K562 (cell line): ENCODE results near the gene CDC37. TPM values are rescaled to one million over a fixed set of nuclear protein-coding genes. Genes with fewer than 3 reads are reported as not detected.
A peak's percentile ranks its signal among the peaks of the same experiment; 100 is the strongest.
"Not testable (repeated sequence)": the region's sequence is repeated elsewhere in the genome, so short reads cannot be mapped to it uniquely, and the experiment has no call there.

ENCODE experiments used
- ATAC-seq: fragments of 200-7000 bp; cut with Tn5 transposase; 3 replicates; pipeline ENCODE4 v1.9.1; 2020; ENCODE audit warnings: moderate library complexity
- BruUV-seq: library from RNA; stranded (reverse); fragments of 400-500 nt; replicated peaks from 2 replicates; lab custom pipeline; 2021; lab: Mats Ljungman, UMichigan
- CTCF ChIA-PET: fragments of 300-600 bp; formaldehyde crosslinking; extraction: SDS; loops from one replicate; lab custom pipeline; 2021; ENCODE audit warnings: low intra/inter-chr PET ratio; lab: Yijun Ruan, JAX
- POLR2A ChIA-PET: fragments of 300-600, 350-650 bp; sonication (Branson Sonifier 250); formaldehyde crosslinking; extraction: SDS; loops from one replicate; lab custom pipeline; 2021; ENCODE audit warnings: antibody characterized with exemption, inconsistent platforms; lab: Yijun Ruan, JAX
- DNase-seq, 4 experiments: peaks; one replicate each; pipeline versions ENCODE4 v3.0.0 to v3.0.0-alpha.2; 2011 to 2018; ENCODE audit warnings: low spot score in 3 of 4, mixed read lengths in 3 of 4; ENCODE audit errors: extremely low read depth in 1 of 4
- FAIRE-seq: peaks from 2 replicates; lab custom pipeline; 2011; peaks lifted over from hg19 to GRCh38; lab: Jason Lieb, UNC
- H2AFZ ChIP-seq: 2 replicates; pipeline ENCODE4 v1.6.0; 2011; ENCODE audit warnings: low read depth, low read length, control low read depth, inconsistent platforms
- H3K27ac ChIP-seq: fragments of 200-600 bp; 3 replicates; pipeline ENCODE4 v1.8.0; 2011; ENCODE audit warnings: low read depth, mild to moderate bottlenecking, control low read depth, inconsistent platforms, low read length, moderate library complexity, mixed read lengths; ENCODE audit errors: extremely low read depth
- H3K27me3 ChIP-seq, 2 experiments: fragments of 300-600 bp in 1 of 2; 2 replicates in 1 of 2; 3 replicates in 1 of 2; pipeline versions ENCODE4 v1.6.0 to v1.8.0; 2011; ENCODE audit warnings: inconsistent platforms in 2 of 2, low read length in 2 of 2, mild to moderate bottlenecking in 1 of 2, mixed read lengths in 1 of 2, moderate library complexity in 1 of 2; ENCODE audit not compliant: control insufficient read depth in 2 of 2, insufficient read depth in 2 of 2
- H3K36me3 ChIP-seq: fragments of 300-600 bp; 3 replicates; pipeline ENCODE4 v1.8.0; 2011; ENCODE audit warnings: mild to moderate bottlenecking, low read length, inconsistent platforms; ENCODE audit not compliant: control insufficient read depth, insufficient read depth
- H3K4me1 ChIP-seq, 2 experiments: fragments of 200-600 bp in 1 of 2; replicated peaks in 1 of 2; 2 replicates in 1 of 2; 3 replicates in 1 of 2; pipeline versions ENCODE4 v1.5.1 to v1.8.0; 2011; ENCODE audit warnings: inconsistent platforms in 2 of 2, low read length in 2 of 2, mild to moderate bottlenecking in 1 of 2, mixed read lengths in 1 of 2, moderate library complexity in 1 of 2; ENCODE audit not compliant: control insufficient read depth in 2 of 2, insufficient read depth in 2 of 2
- H3K4me2 ChIP-seq: 2 replicates; pipeline ENCODE4 v1.6.1; 2011; ENCODE audit warnings: low read length, control low read depth, inconsistent platforms, mixed read lengths; ENCODE audit not compliant: insufficient read depth
- H3K4me3 ChIP-seq: fragments of 200-600 bp; sonication (generic), shearing (Covaris generic); 2 replicates; pipeline ENCODE4 v1.5.1; 2016; ENCODE audit warnings: control low read depth, inconsistent platforms
- H3K79me2 ChIP-seq: fragments of 200-600 bp; 3 replicates; pipeline ENCODE4 v1.8.0; 2011; ENCODE audit warnings: low read length, inconsistent platforms; ENCODE audit not compliant: control insufficient read depth, insufficient read depth
- H3K9ac ChIP-seq, 2 experiments: 2 replicates each; pipeline versions ENCODE4 v1.6.0 to v1.6.1; 2011; ENCODE audit warnings: low read depth in 2 of 2, low read length in 2 of 2, control low read depth in 1 of 2, inconsistent platforms in 1 of 2, mild to moderate bottlenecking in 1 of 2, mixed read lengths in 1 of 2; ENCODE audit not compliant: insufficient read depth in 1 of 2
- H3K9me1 ChIP-seq: one replicate; pipeline ENCODE4 v1.6.0; 2011; ENCODE audit warnings: inconsistent platforms, mild to moderate bottlenecking, low read length, moderate library complexity; ENCODE audit not compliant: control insufficient read depth, insufficient read depth
- H3K9me3 ChIP-seq: replicated peaks from 2 replicates; pipeline ENCODE4 v1.5.1; 2011; ENCODE audit warnings: low read depth, low read length, inconsistent platforms; ENCODE audit not compliant: control insufficient read depth, insufficient read depth
- H4K20me1 ChIP-seq: replicated peaks from 2 replicates; pipeline ENCODE4 v1.6.1; 2011; ENCODE audit warnings: low read length, inconsistent platforms, mixed read lengths; ENCODE audit not compliant: control insufficient read depth, insufficient read depth
- KDM1A ChIP-seq, 2 experiments: fragments of 450-650 bp; IDR thresholded peaks; 2 replicates each; pipeline ENCODE4 v1.6.1; 2016; ENCODE audit warnings: mild to moderate bottlenecking in 2 of 2
- PHF21A ChIP-seq: fragments of 450-650 bp; IDR thresholded peaks from 2 replicates; pipeline ENCODE4 v1.6.1; 2017; ENCODE audit warnings: low read depth, borderline replicate concordance
- ZBTB17 ChIP-seq: fragments of 450-650 bp; formaldehyde crosslinking; IDR thresholded peaks from 2 replicates; pipeline ENCODE4 v1.4.0; 2020; ENCODE audit warnings: mild to moderate bottlenecking
- ZNF23 ChIP-seq: fragments of 250-450 bp; sonication (Bioruptor Pico); IDR thresholded peaks from 2 replicates; pipeline ENCODE4 v1.4.0; 2020; ENCODE audit warnings: mild to moderate bottlenecking
- WGBS: fragments of 100-300 bp; shearing (Covaris generic); methylation state at CpG from one replicate; pipeline ENCODE4 v1.1.6; 2016; ENCODE audit warnings: low coverage, mixed read lengths; ENCODE audit not compliant: insufficient coverage; ENCODE audit errors: missing lambda C conversion rate; 5-methylcytosine and 5-hydroxymethylcytosine counted together
- in situ Hi-C: fragments of 300-500 bp; cut with MboI; formaldehyde crosslinking; loops from 4 replicates; pipeline ENCODE4 v1.15.0; 2018; ENCODE audit warnings: inconsistent platforms, mixed read lengths
- intact Hi-C: fragments of 100-400 bp; cut with micrococcal nuclease; formaldehyde crosslinking; loops from 2 replicates; pipeline ENCODE4 v1.14.2; 2022
- polyA plus RNA-seq, 8 experiments: library from polyadenylated mRNA; depleted of rRNA in 4 of 8; stranded (reverse) in 5 of 8; unstranded in 3 of 8; fragments of >200 nt; fragmentation: Nextera tagmentation in 2 of 8; fragmentation: Illumina TruSeq in 1 of 8; extraction: Ambion mirVana in 2 of 8; extraction: Trizol in 1 of 8; gene quantifications; 2 replicates each; pipeline versions ENCODE4 v1.2.1 to v1.2.3, GENCODE V29; 2011 to 2014; ENCODE audit warnings: inconsistent platforms in 1 of 8, missing spikeins in 1 of 8
- total RNA-seq, 7 experiments: library from RNA; depleted of rRNA in 6 of 7; stranded (reverse); fragments of >200 nt in 6 of 7; fragmentation: Illumina TruSeq in 2 of 7; extraction: Trizol in 2 of 7; gene quantifications; 2 replicates each; pipeline versions ENCODE4 v1.2.1 to v1.2.3, GENCODE V29; 2011 to 2021; ENCODE audit warnings: low replicate concordance in 1 of 7
- TF ChIP-seq, protein P1 (sequence below), 2 experiments: fragments of 150-350 bp in 1 of 2; IDR thresholded peaks; 2 replicates each; pipeline ENCODE4 v1.6.1; 2012 to 2016; ENCODE audit warnings: low read depth in 2 of 2, low read length in 2 of 2, mild to moderate bottlenecking in 1 of 2, moderate library complexity in 1 of 2
- TF ChIP-seq, protein P2 (sequence below), 2 experiments: fragments of 450-650 bp; IDR thresholded peaks; 2 replicates each; pipeline ENCODE4 v1.6.1; 2016

Gene CDC37
- total and polyA plus RNA-seq, 9 of the 15 experiments (the other 6 are each of a cell fraction or from before 2014, with no cell fraction given) = 6.6 to 538 (median 227) TPM

DNA sequence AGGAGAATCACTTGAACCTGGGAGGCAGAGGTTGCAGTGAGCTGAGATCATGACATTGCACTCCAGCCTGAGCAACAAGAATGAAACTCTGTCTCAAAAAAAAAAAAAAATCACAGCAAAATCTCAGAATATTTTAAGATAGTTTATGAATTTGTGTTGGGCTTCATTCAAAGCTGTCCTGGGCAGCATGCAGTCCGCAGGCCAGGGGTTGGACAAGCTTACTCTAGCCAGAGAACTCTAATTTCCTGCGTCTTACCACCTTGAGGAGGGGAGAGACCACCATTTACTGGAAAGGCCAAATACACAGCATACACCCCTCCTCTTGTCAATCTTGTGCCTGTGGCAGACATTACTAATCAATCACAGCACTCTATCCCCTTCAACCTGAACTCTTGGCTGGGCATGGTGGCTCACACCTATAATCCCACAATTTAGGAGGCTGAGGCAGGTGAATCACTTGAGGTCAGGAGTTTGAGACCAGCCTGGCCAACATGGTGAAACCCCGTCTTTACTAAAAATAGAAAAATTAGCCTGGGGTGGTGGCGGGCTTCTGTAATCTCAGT lies 36.3 kb downstream of the CDC37 start:
- H3K36me3 ChIP-seq = peaks cover 82% of the 10 kb centered on the region
- peak in 1 of 4 experiments; percentile 14 for DNase-seq
- in situ Hi-C loops, H2AFZ ChIP-seq, intact Hi-C loops, H3K4me3 ChIP-seq, FAIRE-seq, H3K4me1 ChIP-seq, H3K4me2 ChIP-seq, ATAC-seq, H4K20me1 ChIP-seq, H3K9ac ChIP-seq, BruUV-seq, H3K27me3 ChIP-seq, H3K79me2 ChIP-seq, H3K9me1 ChIP-seq, H3K27ac ChIP-seq, H3K9me3 ChIP-seq: not testable (repeated sequence)
- POLR2A ChIA-PET = interaction anchor here (1.8 kb wide), 1 partner anchor 13 kb away, joined by 9 read pairs; the partner anchor contains the start of gene TYK2
- WGBS = 100% methylated on average over 4 of the region's 4 CpGs
- TF ChIP-seq, protein P1, sequence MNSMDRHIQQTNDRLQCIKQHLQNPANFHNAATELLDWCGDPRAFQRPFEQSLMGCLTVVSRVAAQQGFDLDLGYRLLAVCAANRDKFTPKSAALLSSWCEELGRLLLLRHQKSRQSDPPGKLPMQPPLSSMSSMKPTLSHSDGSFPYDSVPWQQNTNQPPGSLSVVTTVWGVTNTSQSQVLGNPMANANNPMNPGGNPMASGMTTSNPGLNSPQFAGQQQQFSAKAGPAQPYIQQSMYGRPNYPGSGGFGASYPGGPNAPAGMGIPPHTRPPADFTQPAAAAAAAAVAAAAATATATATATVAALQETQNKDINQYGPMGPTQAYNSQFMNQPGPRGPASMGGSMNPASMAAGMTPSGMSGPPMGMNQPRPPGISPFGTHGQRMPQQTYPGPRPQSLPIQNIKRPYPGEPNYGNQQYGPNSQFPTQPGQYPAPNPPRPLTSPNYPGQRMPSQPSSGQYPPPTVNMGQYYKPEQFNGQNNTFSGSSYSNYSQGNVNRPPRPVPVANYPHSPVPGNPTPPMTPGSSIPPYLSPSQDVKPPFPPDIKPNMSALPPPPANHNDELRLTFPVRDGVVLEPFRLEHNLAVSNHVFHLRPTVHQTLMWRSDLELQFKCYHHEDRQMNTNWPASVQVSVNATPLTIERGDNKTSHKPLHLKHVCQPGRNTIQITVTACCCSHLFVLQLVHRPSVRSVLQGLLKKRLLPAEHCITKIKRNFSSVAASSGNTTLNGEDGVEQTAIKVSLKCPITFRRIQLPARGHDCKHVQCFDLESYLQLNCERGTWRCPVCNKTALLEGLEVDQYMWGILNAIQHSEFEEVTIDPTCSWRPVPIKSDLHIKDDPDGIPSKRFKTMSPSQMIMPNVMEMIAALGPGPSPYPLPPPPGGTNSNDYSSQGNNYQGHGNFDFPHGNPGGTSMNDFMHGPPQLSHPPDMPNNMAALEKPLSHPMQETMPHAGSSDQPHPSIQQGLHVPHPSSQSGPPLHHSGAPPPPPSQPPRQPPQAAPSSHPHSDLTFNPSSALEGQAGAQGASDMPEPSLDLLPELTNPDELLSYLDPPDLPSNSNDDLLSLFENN (IDR thresholded peaks at IDR 0.05; ENCODE audit: low read depth in 2 of 2, low read length in 2 of 2) = peak in 1 of 2 experiments; percentile 19; a peak in 1 of 4 replicates
- TF ChIP-seq ZBTB17 (peak; percentile 94), ZNF23 (CRISPR knock-in tag) (peak; percentile 79; the same call in 1 of the 2 replicates), PHF21A (0 out of 2 replicates have a peak, but pooled peaks have one; percentile 61), KDM1A (IDR thresholded peaks at IDR 0.05) (peak; percentile 50 to 69; a peak in 3 of 4 replicates)
- TF ChIP-seq, protein P2, sequence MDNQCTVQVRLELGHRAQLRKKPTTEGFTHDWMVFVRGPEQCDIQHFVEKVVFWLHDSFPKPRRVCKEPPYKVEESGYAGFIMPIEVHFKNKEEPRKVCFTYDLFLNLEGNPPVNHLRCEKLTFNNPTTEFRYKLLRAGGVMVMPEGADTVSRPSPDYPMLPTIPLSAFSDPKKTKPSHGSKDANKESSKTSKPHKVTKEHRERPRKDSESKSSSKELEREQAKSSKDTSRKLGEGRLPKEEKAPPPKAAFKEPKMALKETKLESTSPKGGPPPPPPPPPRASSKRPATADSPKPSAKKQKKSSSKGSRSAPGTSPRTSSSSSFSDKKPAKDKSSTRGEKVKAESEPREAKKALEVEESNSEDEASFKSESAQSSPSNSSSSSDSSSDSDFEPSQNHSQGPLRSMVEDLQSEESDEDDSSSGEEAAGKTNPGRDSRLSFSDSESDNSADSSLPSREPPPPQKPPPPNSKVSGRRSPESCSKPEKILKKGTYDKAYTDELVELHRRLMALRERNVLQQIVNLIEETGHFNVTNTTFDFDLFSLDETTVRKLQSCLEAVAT (IDR thresholded peaks at IDR 0.05) = peak in 1 of 2 experiments; percentile 93; a peak in 2 of 4 replicates
- CTCF ChIA-PET = interaction anchor here (0.7 kb wide), 1 partner anchor 746 kb away, joined by 3 read pairs; no protein-coding TSS in a partner anchor
